BJ (cell line): ENCODE results near the gene FLNC. TPM values are rescaled to one million over a fixed set of nuclear protein-coding genes. Genes with fewer than 3 reads are reported as not detected.

Experiments
- CTCF ChIA-PET: fragments of 350-600 bp; formaldehyde crosslinking; extraction: SDS; loops from one replicate; lab custom pipeline; 2021; ENCODE audit warnings: antibody characterized with exemption, inconsistent platforms; lab: Yijun Ruan, JAX
- POLR2A ChIA-PET: fragments of 300-600 bp; sonication (Branson Sonifier 250); formaldehyde crosslinking; extraction: SDS; loops from one replicate; lab custom pipeline; 2021; ENCODE audit warnings: antibody characterized with exemption; lab: Charles Lee
- DNase-seq: peaks from one replicate; pipeline ENCODE4 v3.0.0-alpha.2; 2011; ENCODE audit warnings: low read depth
- H3K27me3 ChIP-seq: 2 replicates; pipeline ENCODE4 v1.6.0; 2011; ENCODE audit warnings: low read length; ENCODE audit not compliant: control insufficient read depth, insufficient read depth
- H3K36me3 ChIP-seq: 2 replicates; pipeline ENCODE4 v1.5.1; 2011; ENCODE audit warnings: low read length; ENCODE audit not compliant: control insufficient read depth, insufficient read depth
- H3K4me3 ChIP-seq: 2 replicates; pipeline ENCODE4 v1.5.1; 2011; ENCODE audit warnings: low read depth, mild to moderate bottlenecking, control low read depth, low read length
- polyA plus RNA-seq: library from polyadenylated mRNA; depleted of rRNA; stranded (reverse); fragments of >200 nt; gene quantifications from 2 replicates; pipeline ENCODE4 v1.2.3, GENCODE V29; 2011
- TF ChIP-seq, protein P1 (sequence below): IDR thresholded peaks from 2 replicates; pipeline ENCODE4 v1.5.1; 2011; ENCODE audit warnings: low read depth, mild to moderate bottlenecking, control low read depth, inconsistent platforms, low read length, moderate library complexity; ENCODE audit not compliant: insufficient read depth

FLNC gene
- polyA plus RNA-seq, 1 experiment = 58.6 TPM

DNA sequence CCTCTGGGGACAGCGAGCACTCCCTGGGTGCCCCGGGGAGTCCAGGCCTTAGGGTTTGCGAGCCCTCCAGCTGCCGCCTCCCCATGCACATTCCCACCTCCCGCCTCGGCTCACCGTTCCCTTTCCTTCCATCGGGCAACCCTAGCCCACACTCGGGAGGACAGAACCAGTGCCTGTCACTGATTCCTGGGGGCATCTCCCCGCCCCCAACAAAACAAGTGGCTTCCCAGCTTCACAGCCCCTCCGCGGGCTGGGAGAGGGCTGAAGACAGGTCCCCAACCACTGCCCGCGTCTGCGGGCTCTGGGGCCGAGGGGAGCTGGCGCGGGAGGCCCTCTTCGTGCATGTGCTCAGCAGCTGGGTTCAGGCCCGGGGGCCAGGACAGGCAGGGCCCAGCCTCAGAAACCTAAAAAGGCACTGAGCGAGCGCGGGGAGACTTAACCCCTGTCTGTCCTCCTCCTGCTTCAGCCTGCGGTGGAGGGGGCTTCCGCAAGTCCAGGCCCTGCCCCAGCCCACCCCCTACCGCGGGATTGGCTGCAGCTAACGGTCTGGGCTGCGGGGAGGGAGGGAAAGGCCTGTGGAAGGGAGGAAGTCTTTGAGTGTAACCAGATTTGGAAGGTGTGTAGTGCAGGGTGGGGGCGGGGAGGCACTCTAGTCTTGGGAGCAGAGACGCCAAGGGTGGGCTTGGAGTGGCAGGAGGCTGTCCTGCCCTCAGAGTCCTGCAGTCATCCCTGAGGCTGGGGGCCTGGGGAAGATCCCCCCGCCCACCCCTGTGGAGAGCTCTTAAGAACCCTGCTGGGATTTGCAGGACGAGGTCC lies 1.2 kb downstream of the FLNC start:
- Histone ChIP-seq H3K27me3 (no peaks in the 10 kb centered on the region), H3K36me3 (peaks cover 10% of the 10 kb centered on the region), H3K4me3 (peak overlapping the region; percentile 97)
- ChIA-PET CTCF (interaction anchor here (0.7 to 4.2 kb wide), 5 partner anchors 11 to 223 kb away, joined by 3 to 30 read pairs (median 5); no protein-coding TSS in a partner anchor), POLR2A (interaction anchor here (0.5 to 2.9 kb wide), 5 partner anchors 8 to 92 kb away, joined by 3 to 12 read pairs (median 4); partner anchors contain the start of gene CALU)
- TF ChIP-seq, protein P1, sequence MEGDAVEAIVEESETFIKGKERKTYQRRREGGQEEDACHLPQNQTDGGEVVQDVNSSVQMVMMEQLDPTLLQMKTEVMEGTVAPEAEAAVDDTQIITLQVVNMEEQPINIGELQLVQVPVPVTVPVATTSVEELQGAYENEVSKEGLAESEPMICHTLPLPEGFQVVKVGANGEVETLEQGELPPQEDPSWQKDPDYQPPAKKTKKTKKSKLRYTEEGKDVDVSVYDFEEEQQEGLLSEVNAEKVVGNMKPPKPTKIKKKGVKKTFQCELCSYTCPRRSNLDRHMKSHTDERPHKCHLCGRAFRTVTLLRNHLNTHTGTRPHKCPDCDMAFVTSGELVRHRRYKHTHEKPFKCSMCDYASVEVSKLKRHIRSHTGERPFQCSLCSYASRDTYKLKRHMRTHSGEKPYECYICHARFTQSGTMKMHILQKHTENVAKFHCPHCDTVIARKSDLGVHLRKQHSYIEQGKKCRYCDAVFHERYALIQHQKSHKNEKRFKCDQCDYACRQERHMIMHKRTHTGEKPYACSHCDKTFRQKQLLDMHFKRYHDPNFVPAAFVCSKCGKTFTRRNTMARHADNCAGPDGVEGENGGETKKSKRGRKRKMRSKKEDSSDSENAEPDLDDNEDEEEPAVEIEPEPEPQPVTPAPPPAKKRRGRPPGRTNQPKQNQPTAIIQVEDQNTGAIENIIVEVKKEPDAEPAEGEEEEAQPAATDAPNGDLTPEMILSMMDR = no peak
- no peak for DNase-seq

DNA sequence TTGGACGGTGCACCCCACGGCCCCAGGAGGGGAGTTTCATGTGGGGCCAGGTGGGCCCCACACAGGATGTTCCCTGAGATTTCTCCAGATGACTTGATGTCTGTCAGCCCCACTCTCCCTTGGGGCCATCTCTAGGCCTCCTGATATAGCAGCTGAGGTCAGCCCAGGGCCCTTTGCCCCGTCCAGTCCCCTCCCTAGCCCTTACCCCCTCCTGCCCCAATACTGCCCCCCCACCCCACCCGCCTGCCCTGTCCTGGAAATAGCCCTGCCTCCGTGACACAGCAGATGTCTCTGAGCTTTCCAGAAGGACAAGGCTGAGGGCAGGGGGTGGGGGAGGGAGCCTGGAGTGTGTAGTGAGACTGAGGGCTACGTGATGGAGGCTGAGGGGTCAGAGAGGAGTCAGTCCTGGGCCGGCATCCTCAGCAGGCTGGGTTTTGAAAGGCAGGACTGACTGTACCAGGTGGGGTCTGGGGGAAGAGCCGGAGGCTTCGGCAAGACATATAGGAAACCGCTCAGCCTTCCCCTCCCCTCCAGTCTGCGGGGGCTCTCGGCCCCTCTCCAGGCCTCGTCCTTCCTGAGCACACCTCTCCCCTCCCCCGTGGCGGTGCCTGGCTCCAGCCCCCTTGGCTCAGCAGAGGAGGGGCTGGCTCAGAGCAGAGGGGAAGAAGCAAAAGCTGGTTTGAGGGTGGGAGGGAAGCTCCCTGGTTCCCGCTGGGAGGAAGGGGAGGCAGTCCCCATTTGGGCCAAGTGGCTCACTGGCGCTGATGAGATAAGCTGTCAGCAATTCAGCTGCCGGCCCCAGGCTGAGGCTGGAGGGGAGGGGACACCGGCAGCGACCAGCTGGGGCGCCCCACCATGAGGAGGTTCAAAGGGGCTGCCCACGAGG lies 2.0 kb downstream of the FLNC start:
- CTCF ChIA-PET = interaction anchor here (0.7 to 4.2 kb wide), 4 partner anchors 10 to 91 kb away, joined by 3 to 30 read pairs (median 7); no protein-coding TSS in a partner anchor
- TF ChIP-seq, protein P1 = no peak
- no peak for DNase-seq
- H3K36me3 ChIP-seq = peaks cover 17% of the 10 kb centered on the region
- peak overlapping the region; percentile 97 for H3K4me3 ChIP-seq
- POLR2A ChIA-PET = interaction anchor here (0.5 to 2.9 kb wide), 4 partner anchors 8 to 93 kb away, joined by 4 to 12 read pairs (median 8); partner anchors contain the start of gene CALU
- H3K27me3 ChIP-seq = no peaks in the 10 kb centered on the region

GRCh38 chr7:128832880-128833147 lies 2.6 kb downstream of the FLNC start:
- Histone ChIP-seq H3K27me3 (no peaks in the 10 kb centered on the region), H3K4me3 (peak overlapping the region; percentile 97), H3K36me3 (peaks cover 23% of the 10 kb centered on the region)
- no peak for DNase-seq
- ChIA-PET POLR2A (interaction anchor here (0.6 to 2.9 kb wide), 4 partner anchors 30 to 94 kb away, joined by 3 to 12 read pairs (median 10); partner anchors contain the start of genes ATP6V1F and CALU), CTCF (interaction anchor here (2.9 to 4.2 kb wide), 2 partner anchors 9 to 92 kb away, joined by 9 to 30 read pairs; no protein-coding TSS in a partner anchor)
- TF ChIP-seq, protein P1 = no peak

DNA sequence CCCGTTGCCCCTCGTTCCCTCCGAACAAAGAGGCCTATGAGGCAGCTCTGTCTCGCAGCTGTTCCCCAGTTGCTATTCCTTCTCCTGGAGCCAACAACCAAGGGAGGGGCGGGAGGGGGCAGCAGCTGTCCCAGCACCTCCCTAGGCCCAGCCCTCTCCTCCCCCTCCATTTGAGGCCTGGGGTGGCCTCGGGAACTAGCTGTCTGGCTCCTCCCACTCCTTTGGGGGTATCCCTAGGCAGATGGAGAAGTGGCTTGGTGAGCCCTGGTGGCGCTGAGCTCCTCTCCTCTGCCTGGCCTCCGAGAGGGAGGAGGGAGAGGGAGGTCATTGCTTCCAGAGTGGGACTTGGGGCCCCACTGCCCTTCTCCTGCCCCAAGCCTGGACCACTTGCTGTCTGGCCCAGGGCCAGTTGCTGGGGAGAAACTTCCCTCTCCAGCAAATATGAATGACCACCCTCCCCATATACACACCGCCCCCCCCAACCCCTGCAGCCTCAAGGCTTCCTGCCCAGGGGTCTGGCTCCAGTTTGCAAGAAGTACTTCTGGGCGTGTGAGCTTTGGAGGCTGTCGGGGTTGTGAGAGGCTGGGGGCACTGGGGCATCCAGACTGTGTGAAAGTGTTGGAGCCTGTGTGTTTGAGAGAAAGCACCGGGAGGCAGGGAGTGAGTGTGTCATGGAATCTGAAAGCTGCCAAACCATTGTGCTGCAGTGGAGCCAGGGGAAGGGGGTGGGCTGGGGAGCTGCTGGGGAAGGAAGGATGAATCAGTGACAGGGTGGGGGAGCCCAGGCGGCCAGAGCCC lies 3.1 kb downstream of the FLNC start:
- CTCF ChIA-PET = interaction anchor here (0.6 to 4.2 kb wide), 3 partner anchors 9 to 770 kb away, joined by 3 to 30 read pairs (median 9); no protein-coding TSS in a partner anchor
- POLR2A ChIA-PET = interaction anchor here (0.6 to 2.9 kb wide), 5 partner anchors 30 to 94 kb away, joined by 3 to 12 read pairs (median 8); partner anchors contain the start of genes ATP6V1F and CALU
- TF ChIP-seq, protein P1 = no peak
- H3K27me3 ChIP-seq = no peaks in the 10 kb centered on the region
- H3K36me3 ChIP-seq = peaks cover 28% of the 10 kb centered on the region
- no peak for DNase-seq
- H3K4me3 ChIP-seq = peak overlapping the region; percentile 97
